GM12865 (cell line): ENCODE data around the gene KITLG.

ENCODE experiments used
- DNase-seq: peaks from one replicate; pipeline ENCODE4 v3.0.0; 2010; ENCODE audit warnings: low read depth
- H3K4me3 ChIP-seq: 2 replicates; pipeline ENCODE4 v1.5.1; 2011; ENCODE audit warnings: mild to moderate bottlenecking, low read depth, low read length, control low read depth
- TF ChIP-seq, protein P1 (sequence below): IDR thresholded peaks from 2 replicates; pipeline ENCODE4 v1.5.1; 2011; ENCODE audit warnings: low read length, control low read depth, low read depth, inconsistent platforms; ENCODE audit not compliant: insufficient read depth; ENCODE audit errors: missing control alignments

Gene KITLG

DNA sequence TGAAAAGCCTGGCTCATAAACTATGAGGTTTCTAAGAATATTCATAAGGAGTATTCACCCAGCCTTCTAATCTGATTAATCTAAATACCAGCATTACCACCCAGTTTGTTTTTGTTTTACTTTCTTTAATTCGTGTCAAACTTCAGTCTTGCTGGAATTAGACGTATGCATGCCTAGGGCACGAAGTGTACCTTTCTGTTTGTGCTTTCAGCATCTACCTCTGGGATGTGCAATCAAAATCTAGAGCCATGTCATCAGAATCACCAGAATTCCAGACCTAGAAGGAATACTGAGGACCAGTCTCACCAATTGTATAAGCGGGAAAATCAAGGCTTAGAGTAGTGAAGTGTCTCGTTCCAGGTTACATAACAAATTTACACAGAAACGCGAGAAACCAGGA, 57.3 kb downstream of the KITLG start:
- DNase-seq = peak; percentile 1
- peak overlapping the region; percentile 27; the same call in 1 of the 2 replicates for H3K4me3 ChIP-seq
- TF ChIP-seq, protein P1, sequence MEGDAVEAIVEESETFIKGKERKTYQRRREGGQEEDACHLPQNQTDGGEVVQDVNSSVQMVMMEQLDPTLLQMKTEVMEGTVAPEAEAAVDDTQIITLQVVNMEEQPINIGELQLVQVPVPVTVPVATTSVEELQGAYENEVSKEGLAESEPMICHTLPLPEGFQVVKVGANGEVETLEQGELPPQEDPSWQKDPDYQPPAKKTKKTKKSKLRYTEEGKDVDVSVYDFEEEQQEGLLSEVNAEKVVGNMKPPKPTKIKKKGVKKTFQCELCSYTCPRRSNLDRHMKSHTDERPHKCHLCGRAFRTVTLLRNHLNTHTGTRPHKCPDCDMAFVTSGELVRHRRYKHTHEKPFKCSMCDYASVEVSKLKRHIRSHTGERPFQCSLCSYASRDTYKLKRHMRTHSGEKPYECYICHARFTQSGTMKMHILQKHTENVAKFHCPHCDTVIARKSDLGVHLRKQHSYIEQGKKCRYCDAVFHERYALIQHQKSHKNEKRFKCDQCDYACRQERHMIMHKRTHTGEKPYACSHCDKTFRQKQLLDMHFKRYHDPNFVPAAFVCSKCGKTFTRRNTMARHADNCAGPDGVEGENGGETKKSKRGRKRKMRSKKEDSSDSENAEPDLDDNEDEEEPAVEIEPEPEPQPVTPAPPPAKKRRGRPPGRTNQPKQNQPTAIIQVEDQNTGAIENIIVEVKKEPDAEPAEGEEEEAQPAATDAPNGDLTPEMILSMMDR = no peak

DNA sequence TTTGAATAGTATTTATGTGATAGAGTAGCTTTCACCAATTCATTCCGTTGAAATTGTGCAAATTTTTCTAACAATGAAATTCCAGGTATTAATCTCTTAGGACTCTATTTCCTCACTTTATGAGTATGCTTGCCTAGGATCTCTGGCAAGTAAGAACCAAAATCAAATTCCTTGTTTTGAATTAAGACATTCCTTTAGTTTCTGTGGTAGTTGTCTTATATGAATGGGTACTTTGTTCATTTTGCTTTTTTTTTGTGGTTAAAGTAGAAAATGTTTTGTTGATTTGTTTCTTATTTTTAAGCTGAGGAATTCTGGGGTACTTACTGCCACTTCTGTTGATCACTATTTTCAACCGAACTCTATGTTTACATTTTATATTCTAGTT, 59.8 kb downstream of the KITLG start:
- DNase-seq = no peak
- TF ChIP-seq, protein P1 = no peak
- no peak overlapping the region for H3K4me3 ChIP-seq

DNA sequence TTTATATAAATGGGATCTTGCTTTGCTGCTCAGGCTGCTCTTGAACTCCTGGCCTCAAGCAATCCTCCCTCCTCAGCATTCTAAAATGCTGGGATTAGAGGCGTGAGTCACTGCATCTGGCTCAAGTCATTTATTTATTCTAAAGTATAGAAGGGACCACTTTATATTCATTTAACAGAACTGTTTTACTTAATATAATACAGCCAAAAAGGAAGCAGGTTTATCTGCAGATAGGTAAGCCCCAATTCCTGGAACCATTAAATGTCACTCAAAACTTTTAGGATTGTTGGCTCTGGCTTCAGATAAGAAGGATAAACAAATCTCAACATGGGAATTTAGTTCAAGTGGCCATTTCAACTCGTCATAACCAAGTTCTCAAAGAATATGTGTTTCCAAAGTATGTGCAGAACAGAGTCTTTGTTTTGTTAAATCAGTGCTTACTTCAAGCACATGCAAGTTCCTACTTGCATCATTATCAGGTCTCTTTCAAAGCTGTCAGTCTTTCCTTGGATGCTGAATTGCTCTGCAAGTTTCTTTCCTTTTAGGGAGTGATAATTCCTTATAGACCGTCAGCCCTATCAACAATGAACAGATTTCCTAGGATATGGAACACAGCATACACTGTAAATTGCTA, 60.4 kb downstream of the KITLG start:
- DNase-seq = no peak
- no peak overlapping the region for H3K4me3 ChIP-seq
- TF ChIP-seq, protein P1 = no peak

DNA sequence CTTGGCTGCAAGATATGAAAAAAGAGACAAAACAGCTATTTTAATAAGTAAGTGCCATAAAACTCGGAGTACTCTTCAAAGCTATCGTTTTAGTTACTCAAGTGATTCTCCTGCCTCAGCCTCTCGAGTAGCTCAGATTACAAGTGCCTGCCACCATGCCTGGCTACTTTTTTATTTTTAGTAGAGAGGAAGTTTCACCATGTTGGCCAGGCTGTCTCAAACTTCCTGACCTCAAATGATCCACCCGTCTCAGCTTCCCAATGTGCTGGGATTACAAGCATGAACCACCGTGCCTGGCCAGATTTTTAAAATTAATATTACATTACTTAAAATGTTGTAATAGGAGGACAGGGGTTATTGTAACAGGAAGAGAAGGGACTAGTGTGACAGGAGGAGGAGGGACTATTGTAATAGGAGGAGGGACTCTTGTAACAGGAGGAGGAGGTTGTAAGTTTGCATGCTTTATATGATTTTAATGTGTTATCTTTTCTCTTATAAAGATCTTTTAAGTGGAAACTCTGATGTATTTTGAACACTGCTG, 61.3 kb downstream of the KITLG start:
- DNase-seq = no peak
- no peak overlapping the region for H3K4me3 ChIP-seq
- TF ChIP-seq, protein P1 = no peak

DNA sequence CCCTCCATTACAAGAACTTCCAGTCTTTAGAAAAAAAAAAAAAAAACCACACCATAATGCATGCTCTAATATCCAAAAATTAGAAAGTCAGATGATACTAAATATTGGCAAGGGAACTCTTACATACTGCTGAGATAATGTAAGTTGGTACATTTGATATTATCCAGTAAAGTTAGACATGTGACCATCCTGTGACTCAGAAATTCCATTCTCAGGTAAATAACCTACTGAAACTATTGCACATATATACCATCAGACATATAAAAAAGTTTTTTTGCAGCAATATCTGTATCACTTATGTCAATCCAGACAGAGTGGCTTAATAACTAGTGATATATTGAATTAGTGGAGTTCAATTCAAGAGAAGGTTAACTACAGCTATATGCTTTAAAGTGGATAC, 63.5 kb downstream of the KITLG start:
- no peak for DNase-seq
- TF ChIP-seq, protein P1 = no peak
- no peak overlapping the region for H3K4me3 ChIP-seq

DNA sequence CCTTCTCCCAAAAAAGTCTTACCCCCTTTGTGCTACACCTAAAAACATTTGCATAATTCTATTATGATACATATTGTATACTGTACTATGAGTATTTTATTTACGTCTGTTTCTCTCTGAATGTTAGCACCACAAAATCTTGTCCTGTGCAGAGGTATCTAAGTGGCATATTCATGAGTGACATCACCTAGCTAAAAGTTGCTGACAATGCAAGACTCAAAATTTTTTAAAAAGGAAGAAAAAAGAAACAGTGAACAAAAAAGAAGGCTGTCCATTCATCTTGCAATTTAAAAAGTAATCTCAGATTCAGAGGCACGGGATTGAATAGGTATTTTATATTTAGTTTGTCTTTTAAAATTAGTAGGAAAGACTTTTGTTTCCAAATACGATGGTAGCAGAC, 69.4 kb downstream of the KITLG start:
- TF ChIP-seq, protein P1 = no peak
- no peak for DNase-seq
- no peak overlapping the region for H3K4me3 ChIP-seq

DNA sequence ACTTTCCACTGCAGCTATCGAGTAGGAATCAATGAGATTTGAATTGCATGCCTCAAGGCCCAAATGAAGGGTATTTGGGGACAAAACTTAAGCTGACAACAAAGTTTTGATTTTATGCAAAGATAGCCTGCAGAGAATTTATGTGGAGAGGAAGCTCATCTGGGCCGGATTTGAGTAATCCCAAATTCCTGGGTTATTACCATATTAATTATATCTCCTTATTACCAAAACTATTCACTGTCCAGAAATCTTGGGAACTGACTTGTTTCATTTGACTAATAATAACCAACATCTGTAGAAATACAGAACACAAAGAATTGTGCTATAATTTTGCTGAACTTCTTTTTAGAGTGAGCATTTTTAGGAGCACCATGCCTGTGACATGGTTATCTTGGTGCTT, 70.4 kb downstream of the KITLG start:
- no peak for DNase-seq
- TF ChIP-seq, protein P1 = no peak
- no peak overlapping the region for H3K4me3 ChIP-seq
